Measurements from ENCODE around the gene SLC34A2. TPM values are rescaled to one million over a fixed set of nuclear protein-coding genes. Genes with fewer than 3 reads are reported as not detected.

The SLC34A2 gene
- total and polyA plus RNA-seq, 2 of the 8 experiments (the other 6 are each of a cell fraction or from before 2014, with no cell fraction given), result 2.2 to 2.9 TPM

GRCh38 chr4:25632135-25632534 is 23.5 kb upstream of the SLC34A2 start (continued):
- TF ChIP-seq CHD7 (IDR thresholded peaks at IDR 0.05; ENCODE audit: insufficient replicate concordance, low read length) (no peak), SIRT6 (IDR thresholded peaks at IDR 0.05; ENCODE audit: low read length) (no peak), POLR2AphosphoS5 (IDR thresholded peaks at IDR 0.05; ENCODE audit: low read depth, low read length) (no peak), TBP (IDR thresholded peaks at IDR 0.05; ENCODE audit: low read depth, low read length) (no peak), SRF (IDR thresholded peaks at IDR 0.05; ENCODE audit: low read depth, low read length) (no peak), HDAC2 (IDR thresholded peaks at IDR 0.05; ENCODE audit: borderline replicate concordance in 1 of 2, low read depth in 2 of 2, low read length in 2 of 2) (no peak), TAF1 (IDR thresholded peaks at IDR 0.05; ENCODE audit: low read depth, low read length) (no peak), RFX5 (IDR thresholded peaks at IDR 0.05; ENCODE audit: borderline replicate concordance, low read depth, low read length) (no peak), TEAD4 (IDR thresholded peaks at IDR 0.05; ENCODE audit: low read depth, low read length) (no peak), GABPA (IDR thresholded peaks at IDR 0.05; ENCODE audit: borderline replicate concordance, insufficient read depth, low read length) (no peak), JUND (IDR thresholded peaks at IDR 0.05; ENCODE audit: low read length) (no peak), BACH1 (IDR thresholded peaks at IDR 0.05; ENCODE audit: low read length) (no peak)

Measured in H1 (cell line).